22Rv1 (cell line): Measurements from ENCODE around the gene PDZD4.

Experiments used
- CTCF ChIP-seq: fragments of 450-650 bp; IDR thresholded peaks from 2 replicates; pipeline ENCODE4 v1.5.1; 2017; ENCODE audit warnings: mild to moderate bottlenecking
- ZFX ChIP-seq: fragments of 450-650 bp; IDR thresholded peaks from 2 replicates; pipeline ENCODE4 v1.6.1; 2017; ENCODE audit warnings: antibody characterized with exemption, borderline replicate concordance

DNA sequence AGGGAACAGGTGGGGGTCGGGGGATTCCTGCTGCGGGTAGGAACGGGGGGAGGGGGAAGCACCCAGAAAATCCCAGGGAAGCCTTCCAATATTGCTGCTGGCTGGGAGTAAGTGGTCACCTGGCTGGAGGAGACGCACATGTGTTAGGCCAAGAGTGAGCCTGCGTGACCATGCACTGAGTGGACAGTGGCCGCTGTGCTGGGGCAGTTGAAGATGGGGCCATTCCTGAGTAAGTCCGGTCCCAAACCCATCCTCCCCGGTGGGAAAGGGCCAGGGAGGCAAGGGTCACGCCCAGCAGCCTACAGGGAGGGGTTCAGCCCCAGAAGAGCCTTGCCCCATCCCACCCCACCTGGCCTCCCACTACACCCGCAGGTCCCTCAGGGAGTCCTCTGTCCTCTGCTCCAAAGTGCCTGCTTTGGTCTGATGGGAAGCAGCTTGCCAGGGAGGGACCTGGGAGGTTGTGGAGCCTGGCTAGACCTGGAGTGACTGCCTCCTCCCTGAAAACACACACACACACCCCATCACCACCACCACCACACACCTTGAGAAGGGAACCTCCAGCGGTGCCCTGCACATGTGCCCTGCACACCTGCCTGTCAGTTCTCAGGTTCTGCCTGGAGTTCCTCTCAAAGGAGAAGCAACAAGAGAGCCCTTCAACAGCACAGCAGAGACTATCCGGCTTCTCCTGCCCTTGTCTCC is 49.5 kb upstream of the PDZD4 start:
- TF ChIP-seq CTCF (no peak), ZFX (no peak)
